Fibroblast of peridontal ligament (primary cell): ENCODE data around the gene SLC49A3.
"Not testable (repeated sequence)": the region's sequence is repeated elsewhere in the genome, so short reads cannot be mapped to it uniquely, and the experiment has no call there.

ENCODE experiments used
- DNase-seq: peaks from one replicate; pipeline ENCODE4 v3.0.0-alpha.2; 2010; ENCODE audit errors: extremely low read depth

The SLC49A3 gene

DNA sequence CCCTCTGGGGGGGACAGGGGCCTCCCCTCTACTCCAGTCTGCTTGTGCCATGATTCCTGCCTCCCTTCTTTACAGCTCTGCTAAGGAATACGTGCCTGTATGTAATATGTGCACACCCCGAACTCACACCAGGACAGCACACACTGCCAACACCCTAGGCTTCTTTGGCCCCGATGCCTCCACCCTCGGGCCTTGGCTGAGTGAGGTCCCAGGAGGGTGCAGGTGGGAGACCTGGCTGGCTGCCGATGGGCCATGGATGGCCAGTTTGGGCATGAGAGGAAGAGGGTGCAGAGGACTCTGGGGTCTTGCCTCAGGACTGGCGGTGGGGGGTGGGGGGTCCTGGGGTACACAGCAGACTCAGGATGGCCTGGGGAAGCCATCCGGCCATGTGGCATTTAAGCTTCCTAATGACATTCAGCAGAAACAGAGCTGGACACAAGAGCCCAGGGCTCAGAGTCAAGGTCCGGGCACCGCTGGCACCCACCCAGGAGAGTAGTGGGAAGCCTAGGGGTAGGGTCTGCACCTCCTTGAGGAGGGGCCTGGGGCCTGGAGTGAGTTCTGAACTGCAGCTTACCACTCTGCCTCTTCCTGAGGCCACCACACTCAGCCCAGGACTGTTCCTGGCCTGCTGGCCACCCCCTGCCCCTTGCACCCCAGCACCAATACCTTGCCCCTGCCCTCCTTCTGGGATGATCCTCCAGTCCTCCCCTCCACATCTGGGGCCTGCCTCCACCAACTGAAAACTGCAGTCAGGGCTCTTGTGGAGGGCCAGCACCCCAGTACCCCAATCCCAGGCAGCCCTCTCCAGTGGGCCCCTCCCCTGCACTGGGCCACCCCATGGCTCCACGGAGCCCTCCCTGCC is 14.6 kb upstream of the SLC49A3 start:
- DNase-seq: no peak

DNA sequence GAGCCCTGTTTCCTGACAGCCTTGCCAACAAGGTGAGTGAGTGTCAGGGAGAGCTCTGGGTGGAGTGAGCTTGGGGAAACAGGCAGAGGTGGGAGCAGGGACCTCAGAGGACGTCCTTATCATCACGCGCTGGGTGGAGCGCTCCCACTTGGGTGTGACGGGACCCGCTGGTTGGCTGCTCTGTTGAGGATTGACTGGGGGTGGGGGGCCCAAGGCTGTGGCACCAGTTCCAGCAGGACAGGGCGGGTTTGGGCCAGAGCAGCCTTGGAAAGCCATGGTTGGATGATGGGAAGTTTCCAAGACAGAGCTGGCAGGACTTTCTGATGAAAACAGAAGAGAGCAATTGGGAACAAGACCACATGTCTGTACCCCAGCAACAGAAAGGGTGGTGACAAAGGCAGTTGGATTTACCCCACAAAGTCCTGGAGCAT is 13.7 kb upstream of the SLC49A3 start:
- DNase-seq: no peak

DNA sequence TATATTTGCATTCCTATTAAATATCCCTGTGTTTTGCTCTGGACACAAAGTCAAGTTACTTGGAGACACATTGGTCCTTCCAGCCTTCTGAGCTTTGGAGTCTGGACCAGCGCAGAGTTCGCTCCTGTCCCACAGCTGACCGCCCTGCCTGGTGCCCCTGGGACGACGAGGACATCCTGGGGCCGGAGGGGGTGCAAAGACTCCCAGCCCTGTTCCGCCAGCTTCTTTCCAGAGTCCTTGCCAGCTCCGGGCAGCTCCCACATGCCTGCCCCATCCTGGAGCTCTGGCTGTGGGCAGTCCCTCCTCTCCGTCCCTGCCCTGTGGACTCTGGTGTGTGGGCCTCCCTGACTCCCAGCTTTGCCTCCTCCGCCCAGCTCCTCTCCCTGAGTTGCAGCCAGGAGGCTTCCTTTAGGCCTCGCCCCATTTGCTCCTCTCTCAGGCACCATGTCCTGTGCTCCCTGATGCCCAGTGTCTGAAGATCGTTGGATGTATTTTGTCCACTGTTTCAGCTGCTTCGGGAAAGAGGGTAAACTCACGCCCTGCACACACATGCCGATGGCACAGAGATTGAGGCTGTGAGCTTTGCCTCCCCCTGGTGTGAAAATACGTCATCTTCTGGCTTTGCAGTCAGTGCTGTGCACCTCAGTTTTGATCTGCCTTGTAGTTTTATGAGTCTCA is 11.8 kb upstream of the SLC49A3 start:
- DNase-seq: no peak

DNA sequence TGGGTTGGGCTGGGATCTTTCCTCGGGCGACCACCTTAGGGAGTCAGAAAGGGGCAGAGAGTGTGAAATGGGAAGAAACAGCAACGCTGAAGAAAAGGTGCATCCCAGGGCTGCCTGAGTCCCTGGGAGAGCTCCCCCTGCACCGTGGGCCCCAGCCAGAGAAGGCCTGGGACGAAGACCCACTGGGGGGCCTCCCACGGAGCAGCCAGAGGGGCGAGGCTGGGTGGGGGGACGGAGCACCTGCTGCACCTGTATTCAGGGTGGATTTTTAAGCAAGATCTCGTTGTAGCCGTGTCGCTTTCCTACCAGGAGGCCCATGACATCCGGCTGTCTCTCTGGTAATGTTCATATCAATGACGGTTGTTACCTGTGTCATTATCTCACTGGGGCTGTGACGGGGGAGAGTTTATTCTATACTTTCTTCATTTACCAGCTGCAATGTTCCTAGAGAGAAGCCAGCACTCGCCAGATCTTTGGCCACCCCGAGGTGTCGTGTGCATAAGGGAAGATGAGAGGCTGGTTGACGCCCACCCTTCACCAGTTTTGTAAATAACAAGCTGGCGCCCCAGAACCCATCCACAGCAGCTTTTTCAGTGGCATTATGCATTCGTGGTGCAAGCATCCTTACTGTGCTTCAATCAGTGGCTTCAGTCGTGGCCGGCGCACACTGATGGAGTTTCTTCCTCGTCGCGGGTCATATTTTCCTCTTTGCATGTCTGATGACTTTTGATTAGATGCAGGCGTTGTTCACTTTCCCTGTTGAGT is 11.0 kb upstream of the SLC49A3 start:
- DNase-seq: no peak

DNA sequence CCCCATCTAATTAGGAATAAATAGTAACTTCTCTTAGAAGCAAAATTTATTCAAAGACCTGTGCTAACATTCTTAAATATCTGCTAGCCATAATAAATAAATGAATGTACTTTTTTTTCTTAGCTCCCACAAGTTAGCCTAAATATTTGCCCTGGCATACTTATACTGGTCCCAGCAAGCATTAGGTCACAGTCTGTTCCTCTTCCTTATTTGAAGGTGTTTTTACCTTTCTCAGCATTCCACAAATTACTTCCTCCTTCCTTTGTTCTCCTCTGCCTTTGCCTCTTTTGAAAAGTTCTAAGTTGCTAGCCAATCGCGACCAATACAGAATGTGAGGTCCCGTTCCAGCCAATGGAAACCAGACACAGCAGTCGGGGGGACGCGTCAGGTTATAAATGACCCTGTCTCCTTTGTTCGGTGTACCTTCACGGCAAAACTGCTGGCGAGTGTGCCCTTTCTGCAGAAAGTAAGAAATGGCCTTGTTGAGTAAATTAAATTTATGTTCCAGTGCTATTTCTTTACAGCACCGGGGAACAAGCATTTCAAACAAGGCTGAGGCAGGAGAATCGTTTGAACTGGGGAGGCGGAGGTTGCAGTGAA is 5.5 kb upstream of the SLC49A3 start:
- DNase-seq: not testable (repeated sequence)

DNA sequence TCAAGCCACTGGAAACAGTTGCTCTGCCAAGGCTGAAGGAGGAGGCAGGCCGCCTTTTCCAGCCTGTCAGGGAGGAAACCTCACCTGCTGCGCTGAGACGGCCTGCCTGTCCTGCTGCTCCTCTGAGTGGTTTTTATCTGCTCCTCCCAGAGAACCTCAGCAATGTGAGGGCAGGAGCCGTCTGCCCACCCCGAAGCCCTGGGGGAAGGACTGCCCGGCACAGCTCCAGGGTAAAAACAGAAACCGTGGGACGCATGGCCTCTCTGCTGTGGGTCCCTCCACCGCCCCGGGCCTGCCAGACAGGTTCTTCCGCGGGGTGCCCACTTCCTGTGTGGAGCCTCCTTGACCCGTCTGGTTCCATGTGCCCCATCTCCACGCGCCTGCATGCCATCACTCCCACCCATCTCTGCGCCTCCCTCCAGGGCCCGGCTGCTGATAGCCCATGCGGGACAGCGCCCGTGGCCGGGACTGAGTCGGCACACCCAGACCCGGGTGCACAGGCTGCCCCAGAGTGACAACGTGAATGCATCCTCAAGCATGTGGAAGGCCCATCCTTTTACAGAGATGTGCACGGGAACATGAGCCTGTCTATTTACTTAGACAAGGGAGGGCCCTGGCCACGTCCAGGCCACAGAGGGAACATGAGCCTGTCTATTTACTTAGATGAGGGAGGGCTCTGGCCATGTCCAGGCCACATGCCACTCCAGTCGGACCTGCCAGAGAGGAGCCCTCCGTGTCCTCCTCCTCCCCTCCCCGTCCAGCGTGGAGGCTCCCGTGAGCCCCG is 4.0 kb upstream of the SLC49A3 start:
- no peak for DNase-seq

DNA sequence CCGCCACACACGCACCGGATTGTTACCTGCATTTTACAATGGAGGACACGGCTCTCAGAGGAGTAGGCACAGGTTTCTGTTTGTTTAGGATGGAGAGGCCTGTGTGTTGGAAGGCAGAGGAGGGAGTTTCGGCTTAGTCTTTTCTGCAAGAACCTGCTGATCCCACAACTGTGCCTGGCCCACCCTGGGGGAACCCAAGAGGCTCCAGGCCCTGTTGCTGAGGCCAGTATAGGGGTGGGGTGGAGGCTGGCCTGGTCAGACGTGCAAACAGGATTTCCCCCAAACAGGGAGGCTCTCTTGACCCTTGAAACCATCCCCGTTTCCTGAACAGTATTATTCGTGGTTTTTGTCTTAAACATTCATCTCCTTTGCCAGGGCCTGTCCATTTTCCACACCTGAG is 772 bp upstream of the SLC49A3 start:
- no peak for DNase-seq

DNA sequence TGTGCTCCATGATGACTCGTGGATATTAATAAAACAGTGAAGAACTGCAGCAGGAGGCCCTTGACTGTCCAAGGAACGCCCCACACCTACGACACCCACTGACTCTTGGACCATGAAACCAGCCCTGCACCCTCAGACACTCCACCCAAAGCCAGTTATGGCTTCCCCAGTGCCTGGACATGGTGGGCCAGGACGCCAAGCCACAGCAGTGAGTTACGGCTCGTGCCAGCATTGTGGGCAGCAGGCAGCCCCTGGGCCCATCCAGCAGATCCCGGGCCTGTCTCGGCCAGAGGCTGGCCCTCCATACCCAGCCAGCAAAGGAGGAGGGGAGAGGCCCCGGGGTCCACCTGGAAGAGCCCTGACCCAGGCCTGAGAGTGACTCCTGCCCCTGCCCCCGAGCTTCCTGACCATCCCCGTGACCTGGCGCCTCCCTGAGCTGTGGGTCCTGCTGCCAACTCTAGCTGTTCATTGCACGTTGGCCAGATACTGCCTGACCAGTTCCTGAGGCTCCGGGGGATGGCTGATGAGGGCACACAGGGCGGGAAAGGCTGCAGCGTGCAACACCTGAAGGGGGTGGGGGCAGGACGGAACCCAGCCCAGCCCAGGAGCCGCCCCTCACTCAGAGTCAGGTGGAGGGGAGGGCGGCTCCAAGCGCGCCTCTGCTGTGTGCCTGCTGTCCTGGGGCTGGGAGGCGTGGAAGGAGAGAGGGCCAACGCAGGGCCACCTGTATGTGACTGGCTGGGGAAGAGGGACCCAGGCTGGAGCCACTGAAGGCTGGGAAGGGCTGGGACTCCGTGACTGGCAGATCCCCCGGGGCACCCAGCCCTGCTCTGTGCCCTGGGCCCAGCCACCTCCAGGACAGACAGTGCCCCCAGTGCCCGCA is 739 bp downstream of the SLC49A3 start:
- no peak for DNase-seq

DNA sequence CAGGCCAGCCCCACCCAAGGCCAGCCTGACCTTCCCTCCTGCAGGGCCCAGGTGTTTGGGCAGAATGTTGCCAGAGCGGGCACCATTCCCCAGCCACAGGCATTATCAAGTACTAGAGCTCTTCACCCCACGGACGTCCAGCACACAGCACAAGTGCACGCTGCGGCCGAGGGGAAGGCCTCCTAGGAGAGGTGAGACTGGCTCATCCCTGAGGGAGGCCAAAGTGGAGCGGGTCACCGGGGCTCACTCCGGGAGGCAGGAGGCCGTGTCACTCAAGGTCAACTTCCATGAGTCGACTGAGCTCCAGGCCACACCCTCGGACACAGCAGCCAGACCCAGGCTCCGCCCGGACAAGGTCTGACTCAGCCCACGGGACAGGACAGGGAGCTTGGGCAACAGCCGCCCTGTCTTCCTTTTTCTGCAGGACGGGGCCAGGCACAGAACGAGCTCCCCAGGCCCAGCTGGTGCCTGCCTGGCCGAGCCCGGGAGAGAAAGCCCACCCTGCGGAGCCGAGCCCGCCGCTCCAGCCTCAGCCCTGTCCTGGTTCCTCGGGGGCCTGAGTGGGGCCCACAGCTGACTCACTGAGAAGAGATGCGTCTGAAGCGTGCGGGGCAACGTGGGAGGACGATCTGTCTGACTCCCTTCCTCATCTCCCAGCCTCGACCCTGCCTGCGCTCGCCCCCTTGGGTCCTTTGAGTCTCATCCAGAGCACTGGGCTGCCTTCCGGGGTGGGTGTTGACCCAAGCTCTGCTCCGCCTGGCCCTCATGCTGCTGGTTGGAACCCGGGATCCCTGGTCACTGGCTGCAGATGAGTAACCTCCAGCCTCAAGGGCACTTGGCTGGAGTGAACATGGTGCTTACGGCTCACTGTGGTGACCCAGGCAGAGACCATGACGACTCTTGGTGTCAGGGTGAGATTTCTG is 1.6 kb downstream of the SLC49A3 start:
- peak; percentile 65 for DNase-seq

DNA sequence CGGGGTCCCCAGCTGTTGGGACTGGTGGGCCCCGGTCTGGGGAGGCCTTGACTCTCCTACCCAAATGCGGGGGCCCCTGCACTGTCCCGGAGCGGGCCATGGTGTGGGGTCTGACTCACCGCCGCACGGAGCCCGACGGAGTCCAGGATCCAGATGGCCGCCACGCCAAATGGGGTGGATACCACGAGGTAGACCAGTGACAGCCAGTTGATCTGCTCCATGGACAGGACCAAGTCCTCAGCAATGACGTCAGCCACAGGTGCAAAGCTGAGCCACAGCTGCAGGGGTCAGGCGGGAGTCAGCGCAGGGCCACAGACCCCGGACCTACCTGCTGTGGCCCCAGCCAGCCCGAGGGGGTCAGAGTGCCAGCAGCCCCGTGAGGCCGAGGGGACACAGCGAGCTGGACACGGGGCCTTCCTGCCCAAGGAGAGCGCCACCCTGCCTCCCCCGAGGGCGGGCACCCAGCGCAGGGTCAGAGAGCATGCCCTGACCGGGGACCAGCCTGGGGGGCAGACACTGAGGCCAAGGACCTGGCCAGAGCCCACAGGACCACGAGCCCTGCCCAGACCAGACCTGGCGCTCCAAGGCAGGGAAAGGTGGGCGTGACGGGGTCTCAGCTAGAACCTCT is 2.4 kb downstream of the SLC49A3 start:
- DNase-seq: no peak

DNA sequence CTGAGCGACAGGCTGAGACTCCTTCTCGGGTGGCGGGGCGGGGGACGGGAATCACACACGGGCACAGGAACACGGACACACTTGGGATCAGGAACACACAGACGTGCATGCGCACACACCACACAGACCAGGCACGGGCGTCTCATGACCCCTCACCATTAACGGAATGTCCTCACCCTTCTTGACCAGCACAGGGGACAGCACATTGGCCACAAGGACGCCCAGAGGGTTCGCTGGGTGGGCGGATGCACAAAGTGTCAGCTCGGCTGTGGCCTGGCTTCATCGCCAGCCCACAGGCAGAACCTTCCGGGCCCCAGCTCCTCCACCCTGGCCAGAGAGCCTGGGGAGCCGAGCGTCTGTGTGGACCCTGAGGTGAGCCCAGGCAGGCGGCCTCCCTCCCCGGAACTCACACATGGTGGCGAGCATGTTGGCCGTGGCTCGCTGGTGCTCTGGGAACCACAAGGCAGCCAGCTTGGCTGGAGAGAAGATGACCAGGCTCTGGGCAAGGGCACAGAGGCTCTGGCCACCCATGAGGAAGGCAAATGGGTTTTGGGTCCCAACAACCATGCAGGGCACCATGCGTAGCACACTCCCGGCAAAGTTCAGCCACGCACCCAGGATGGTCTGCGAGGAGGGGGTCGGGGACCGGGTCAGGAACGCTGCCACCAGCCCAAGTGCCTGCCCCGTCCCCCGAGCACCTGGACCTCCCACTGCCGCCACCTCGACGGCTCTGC is 3.1 kb downstream of the SLC49A3 start:
- no peak for DNase-seq

DNA sequence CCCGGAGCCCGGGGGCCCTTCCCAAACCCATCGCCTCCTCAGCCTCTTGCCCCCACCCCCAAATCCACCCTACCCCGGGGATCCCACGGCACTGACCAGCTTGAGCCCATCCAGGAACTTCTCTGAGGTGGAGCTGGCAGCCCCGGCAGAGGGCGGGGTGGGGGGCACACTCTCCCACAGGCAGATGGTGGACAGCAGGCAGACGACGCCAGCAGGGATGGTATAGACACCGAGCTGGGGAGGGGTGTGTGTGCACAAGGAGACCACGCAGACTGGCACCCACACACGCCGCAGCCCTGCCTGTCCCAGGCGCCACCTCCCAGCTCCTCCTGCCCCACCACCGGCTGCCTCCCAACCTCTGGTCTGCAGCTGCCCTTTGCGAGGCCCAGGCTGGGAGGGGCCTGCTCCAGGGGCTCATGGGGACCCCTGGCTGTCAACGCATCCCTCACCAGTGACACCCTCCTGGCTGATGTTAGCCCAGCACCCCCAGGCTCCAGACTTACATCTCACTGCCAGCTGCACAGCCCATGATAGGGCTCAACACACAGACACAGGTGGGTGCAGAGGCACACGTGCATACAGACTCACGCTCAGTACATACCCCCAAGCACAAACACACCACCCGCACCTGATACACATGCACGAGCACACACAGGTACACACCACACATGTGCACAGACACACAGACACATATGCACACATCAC is 4.2 kb downstream of the SLC49A3 start:
- no peak for DNase-seq

DNA sequence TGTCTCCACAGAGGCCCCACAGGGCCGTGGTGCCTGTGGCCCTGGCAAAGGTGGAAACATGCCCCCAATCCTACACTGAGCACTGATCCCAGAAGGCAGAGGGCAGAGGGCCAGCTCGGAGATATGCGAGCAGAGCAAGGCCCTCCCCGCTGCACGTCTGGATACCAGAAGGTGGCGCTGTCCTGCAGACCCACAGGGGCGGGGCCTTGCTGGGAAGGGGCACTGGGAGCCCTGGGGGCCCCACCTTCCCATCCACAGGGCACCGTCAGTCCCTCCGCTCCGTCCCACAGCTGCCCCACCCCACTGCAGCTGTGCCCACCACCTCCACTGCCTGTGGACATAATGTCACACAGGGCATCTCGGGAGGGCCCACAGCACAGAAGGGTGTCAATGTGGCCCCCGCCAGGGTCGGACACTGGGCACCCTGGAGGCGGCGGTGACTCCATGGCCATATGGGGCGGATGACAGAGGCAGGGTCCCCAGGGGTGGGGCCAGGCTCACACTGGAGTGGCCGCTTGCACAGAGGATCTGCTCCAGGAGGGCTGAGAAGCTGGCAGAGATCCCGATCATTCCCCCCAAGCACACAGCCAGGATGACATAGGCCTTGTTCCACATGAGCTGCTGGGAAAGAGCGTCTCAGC is 4.8 kb downstream of the SLC49A3 start:
- peak; percentile 48 for DNase-seq

DNA sequence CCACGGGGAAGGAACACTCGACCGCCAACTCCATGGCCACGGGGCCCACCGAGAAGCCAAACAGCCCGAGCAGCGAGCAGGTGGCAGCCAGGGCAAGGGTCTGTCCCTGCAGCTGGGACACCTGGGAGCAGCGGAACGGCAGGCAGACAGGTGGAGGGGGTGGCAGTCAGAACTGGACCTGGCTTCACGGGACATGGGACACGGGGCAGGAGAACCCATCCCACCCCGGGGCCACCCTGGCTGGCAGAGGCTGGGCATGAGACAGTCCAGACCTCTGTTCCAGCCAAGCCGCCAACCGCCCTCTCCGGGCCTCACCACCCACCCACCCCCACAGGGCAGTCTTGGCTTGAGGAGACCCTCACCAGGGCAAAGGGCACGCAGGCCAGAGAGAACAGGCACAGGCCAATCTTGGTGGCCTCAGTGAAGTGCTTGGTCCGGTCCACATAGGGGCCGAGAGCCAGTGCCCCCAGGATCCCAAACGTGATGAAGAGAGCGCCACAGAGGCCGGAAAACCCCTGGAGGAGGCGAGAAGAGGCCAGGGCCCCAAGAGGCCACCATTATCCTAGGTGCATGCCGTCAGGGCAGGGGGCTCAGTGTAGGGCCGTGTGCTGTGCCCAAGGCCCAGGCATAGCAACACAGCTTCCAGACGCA is 5.6 kb downstream of the SLC49A3 start:
- no peak for DNase-seq

DNA sequence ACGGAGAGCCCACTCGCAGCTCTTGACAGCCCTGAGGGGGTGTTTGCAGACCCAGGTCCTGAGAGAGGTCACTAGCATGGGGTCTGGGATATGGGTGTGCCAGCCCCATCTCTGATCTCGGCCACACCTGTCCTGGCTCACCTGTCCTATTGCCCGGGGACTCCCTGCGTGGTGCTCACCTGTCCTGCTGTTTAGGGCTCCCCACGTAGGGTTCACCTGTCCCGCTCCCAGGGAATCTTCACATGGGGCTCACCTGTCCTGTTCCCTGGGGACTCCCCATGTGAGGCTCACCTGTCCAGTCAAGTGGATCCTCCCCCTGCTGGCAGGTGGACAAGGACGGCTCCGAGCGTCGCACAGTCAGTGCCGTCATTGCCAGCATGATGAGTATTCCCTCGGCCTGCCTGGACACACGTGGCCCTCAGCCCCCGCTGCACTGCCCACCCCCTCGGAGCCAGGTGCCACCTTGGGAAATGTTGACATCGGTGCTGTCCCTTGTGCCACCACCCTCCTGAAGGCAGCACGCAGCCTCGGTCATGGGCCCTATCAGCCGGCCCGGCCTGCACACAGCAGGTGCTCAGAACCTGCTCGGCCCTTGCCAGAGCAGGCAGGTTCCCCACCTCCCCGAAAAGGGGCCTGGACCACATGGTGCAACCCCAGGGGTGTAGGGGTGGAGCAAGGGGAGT is 6.3 kb downstream of the SLC49A3 start:
- no peak for DNase-seq
